ENCODE measurements around the gene BMERB1. TPM values are rescaled to one million over a fixed set of nuclear protein-coding genes. Genes with fewer than 3 reads are reported as not detected.
A peak's percentile ranks its signal among the peaks of the same experiment; 100 is the strongest.

The BMERB1 gene
- total RNA-seq, 4 donors from 2014 or later = 7.0 to 47.9 (median 15.0) TPM

DNA sequence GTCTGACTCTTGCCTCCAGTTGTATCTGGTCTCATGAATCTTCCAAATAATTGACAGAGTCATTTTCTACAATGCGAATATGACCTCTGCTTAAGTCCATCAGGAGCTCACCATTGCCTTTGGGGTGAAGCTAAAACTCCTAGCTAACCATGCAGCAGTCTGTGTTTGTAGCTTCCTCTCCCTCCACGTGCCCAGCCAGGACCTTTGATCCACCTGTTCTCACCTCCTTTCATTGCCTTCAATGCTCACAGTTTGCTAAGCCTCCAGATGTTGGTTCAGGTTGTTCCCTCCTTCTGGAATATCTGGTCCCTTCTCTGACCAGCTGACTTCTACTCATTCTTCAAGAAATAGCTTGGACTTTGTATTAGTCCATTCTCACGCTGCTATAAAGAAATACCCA, 23.0 kb downstream of the BMERB1 start:
- DNase-seq = peak in 2 of 3 donors; percentile 58 to 69
- peak overlapping the region in 1 of 4 donors; percentile 8 for H3K27ac ChIP-seq
- H3K9me3 ChIP-seq = no peaks in the 10 kb centered on the region
- H3K27me3 ChIP-seq = no peaks in the 10 kb centered on the region
- peaks cover 0 to 14% (median 0%) of the 10 kb centered on the region in 4 donors for H3K4me1 ChIP-seq
- no peaks in the 10 kb centered on the region for H3K36me3 ChIP-seq
- no peak for TF ChIP-seq POLR2A (IDR thresholded peaks at IDR 0.05)
- TF ChIP-seq, protein P1, sequence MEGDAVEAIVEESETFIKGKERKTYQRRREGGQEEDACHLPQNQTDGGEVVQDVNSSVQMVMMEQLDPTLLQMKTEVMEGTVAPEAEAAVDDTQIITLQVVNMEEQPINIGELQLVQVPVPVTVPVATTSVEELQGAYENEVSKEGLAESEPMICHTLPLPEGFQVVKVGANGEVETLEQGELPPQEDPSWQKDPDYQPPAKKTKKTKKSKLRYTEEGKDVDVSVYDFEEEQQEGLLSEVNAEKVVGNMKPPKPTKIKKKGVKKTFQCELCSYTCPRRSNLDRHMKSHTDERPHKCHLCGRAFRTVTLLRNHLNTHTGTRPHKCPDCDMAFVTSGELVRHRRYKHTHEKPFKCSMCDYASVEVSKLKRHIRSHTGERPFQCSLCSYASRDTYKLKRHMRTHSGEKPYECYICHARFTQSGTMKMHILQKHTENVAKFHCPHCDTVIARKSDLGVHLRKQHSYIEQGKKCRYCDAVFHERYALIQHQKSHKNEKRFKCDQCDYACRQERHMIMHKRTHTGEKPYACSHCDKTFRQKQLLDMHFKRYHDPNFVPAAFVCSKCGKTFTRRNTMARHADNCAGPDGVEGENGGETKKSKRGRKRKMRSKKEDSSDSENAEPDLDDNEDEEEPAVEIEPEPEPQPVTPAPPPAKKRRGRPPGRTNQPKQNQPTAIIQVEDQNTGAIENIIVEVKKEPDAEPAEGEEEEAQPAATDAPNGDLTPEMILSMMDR (IDR thresholded peaks at IDR 0.05) = no peak
- no peak overlapping the region for H3K4me3 ChIP-seq

- TF ChIP-seq POLR2A (IDR thresholded peaks at IDR 0.05) = no peak
- TF ChIP-seq, protein P1 (IDR thresholded peaks at IDR 0.05) = peak in 3 of 6 experiments; percentile 34 to 40 (median 35)
- Histone ChIP-seq H3K9me3 (no peaks in the 10 kb centered on the region), H3K27ac (peak overlapping the region in 1 of 4 donors; percentile 48), H3K4me3 (no peak overlapping the region), H3K27me3 (no peaks in the 10 kb centered on the region), H3K36me3 (no peaks in the 10 kb centered on the region), H3K4me1 (peaks cover 0 to 14% (median 0%) of the 10 kb centered on the region in 4 donors)
- DNase-seq = no peak
These were observed 23.6 kb downstream of the BMERB1 start for GRCh38 chr16:15457958-15458357.

- Histone ChIP-seq H3K4me1 (peaks cover 0 to 6% (median 0%) of the 10 kb centered on the region in 4 donors), H3K27me3 (no peaks in the 10 kb centered on the region), H3K27ac (no peak overlapping the region), H3K9me3 (no peaks in the 10 kb centered on the region), H3K4me3 (no peak overlapping the region), H3K36me3 (no peaks in the 10 kb centered on the region)
- no peak for DNase-seq
- TF ChIP-seq POLR2A (IDR thresholded peaks at IDR 0.05) = no peak
- TF ChIP-seq, protein P1 (IDR thresholded peaks at IDR 0.05) = no peak
These were observed 25.4 kb downstream of the BMERB1 start for GRCh38 chr16:15459791-15460190.

GRCh38 chr16:15460601-15461000, 26.2 kb downstream of the BMERB1 start:
- Histone ChIP-seq H3K4me1 (no peaks in the 10 kb centered on the region), H3K27me3 (no peaks in the 10 kb centered on the region), H3K36me3 (no peaks in the 10 kb centered on the region), H3K4me3 (no peak overlapping the region), H3K27ac (no peak overlapping the region), H3K9me3 (no peaks in the 10 kb centered on the region)
- TF ChIP-seq, protein P1 (IDR thresholded peaks at IDR 0.05) = no peak
- TF ChIP-seq POLR2A (IDR thresholded peaks at IDR 0.05) = no peak
- DNase-seq = no peak

DNA sequence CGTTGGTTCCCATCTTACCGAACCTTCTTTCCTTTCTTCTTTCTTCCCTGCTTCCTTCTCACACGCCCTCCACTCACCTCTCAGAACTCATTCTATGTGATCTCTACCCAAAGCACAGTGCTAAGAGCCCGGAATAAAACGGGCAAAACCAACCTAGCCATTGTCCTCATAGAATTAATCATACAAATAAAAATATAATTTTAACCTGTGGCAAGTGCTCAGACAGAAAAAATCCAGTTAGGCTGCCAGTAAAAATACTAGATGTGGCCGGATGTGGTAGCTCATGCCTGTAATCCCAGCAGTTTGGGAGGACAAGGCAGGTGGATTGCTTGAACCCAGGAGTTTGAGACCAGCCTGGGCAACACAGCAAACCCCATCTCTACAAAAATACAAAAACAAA, 27.0 kb downstream of the BMERB1 start:
- Histone ChIP-seq H3K4me1 (no peaks in the 10 kb centered on the region), H3K27me3 (no peaks in the 10 kb centered on the region), H3K36me3 (no peaks in the 10 kb centered on the region), H3K4me3 (no peak overlapping the region), H3K27ac (no peak overlapping the region), H3K9me3 (no peaks in the 10 kb centered on the region)
- TF ChIP-seq, protein P1 (IDR thresholded peaks at IDR 0.05) = no peak
- no peak for TF ChIP-seq POLR2A (IDR thresholded peaks at IDR 0.05)
- DNase-seq = no peak
